Urothelium cell line (cell line): ENCODE data around the gene ANO2.

Source experiments
- DNase-seq: peaks from one replicate; pipeline ENCODE4 v3.0.0; 2011; ENCODE audit warnings: low spot score, mixed read lengths
- FAIRE-seq: peaks from 2 replicates; lab custom pipeline; 2011; peaks lifted over from hg19 to GRCh38; lab: Jason Lieb, UNC

ANO2 gene

GRCh38 chr12:5964913-5965900, 20.1 kb upstream of the ANO2 start:
- FAIRE-seq (peak; percentile 93), DNase-seq (no peak)

GRCh38 chr12:5963515-5963914, 18.5 kb upstream of the ANO2 start:
- no peak for DNase-seq
- no peak for FAIRE-seq

- no peak for FAIRE-seq
- DNase-seq: no peak
Measured at GRCh38 chr12:5960783-5961182, 15.7 kb upstream of the ANO2 start.

- FAIRE-seq (no peak), DNase-seq (no peak)
Measured at GRCh38 chr12:5956987-5957386, 11.9 kb upstream of the ANO2 start.

GRCh38 chr12:5954661-5955060, 9.6 kb upstream of the ANO2 start:
- DNase-seq: no peak
- FAIRE-seq: no peak

GRCh38 chr12:5953835-5954586, 9.0 kb upstream of the ANO2 start:
- DNase-seq (no peak), FAIRE-seq (no peak)

- FAIRE-seq (no peak), DNase-seq (no peak)
Measured at GRCh38 chr12:5952031-5952430, 7.0 kb upstream of the ANO2 start.

GRCh38 chr12:5948696-5949095, 3.6 kb upstream of the ANO2 start:
- FAIRE-seq (no peak), DNase-seq (no peak)

GRCh38 chr12:5947006-5947405, 1.9 kb upstream of the ANO2 start:
- DNase-seq: no peak
- no peak for FAIRE-seq

- FAIRE-seq: no peak
Measured at GRCh38 chr12:5946388-5946787, 1.3 kb upstream of the ANO2 start.

GRCh38 chr12:5944688-5945070, 380 bp downstream of the ANO2 start:
- no peak for FAIRE-seq
- peak; percentile 46 for DNase-seq

More at GRCh38 chr12:5946388-5946787, 1.3 kb upstream of the ANO2 start:
- DNase-seq: no peak

- no peak for DNase-seq
- peak; percentile 89 for FAIRE-seq
Measured at GRCh38 chr12:5944053-5944452, 1.0 kb downstream of the ANO2 start.

GRCh38 chr12:5941907-5942306, 3.2 kb downstream of the ANO2 start:
- no peak for FAIRE-seq
- no peak for DNase-seq

- no peak for DNase-seq
- no peak for FAIRE-seq
Measured at GRCh38 chr12:5927732-5928516, 17.1 kb downstream of the ANO2 start.

GRCh38 chr12:5925646-5926045, 19.4 kb downstream of the ANO2 start:
- DNase-seq (no peak), FAIRE-seq (peak; percentile 77)

- DNase-seq: no peak
- FAIRE-seq: peak; percentile 81
Measured at GRCh38 chr12:5924342-5924741, 20.7 kb downstream of the ANO2 start.

GRCh38 chr12:5923751-5924150, 21.3 kb downstream of the ANO2 start:
- no peak for FAIRE-seq

GRCh38 chr12:5923043-5923605, 21.9 kb downstream of the ANO2 start:
- peak; percentile 100 for FAIRE-seq
- no peak for DNase-seq

More at GRCh38 chr12:5923751-5924150, 21.3 kb downstream of the ANO2 start:
- no peak for DNase-seq

- DNase-seq: no peak
- no peak for FAIRE-seq
Measured at GRCh38 chr12:5921966-5922899, 22.8 kb downstream of the ANO2 start.
